ENCODE measurements around the gene CBR3. TPM values are rescaled to one million over a fixed set of nuclear protein-coding genes. Genes with fewer than 3 reads are reported as not detected.

Gene CBR3
- total RNA-seq, 2 experiments from 2014 or later = 2.6 to 3.0 TPM

DNA sequence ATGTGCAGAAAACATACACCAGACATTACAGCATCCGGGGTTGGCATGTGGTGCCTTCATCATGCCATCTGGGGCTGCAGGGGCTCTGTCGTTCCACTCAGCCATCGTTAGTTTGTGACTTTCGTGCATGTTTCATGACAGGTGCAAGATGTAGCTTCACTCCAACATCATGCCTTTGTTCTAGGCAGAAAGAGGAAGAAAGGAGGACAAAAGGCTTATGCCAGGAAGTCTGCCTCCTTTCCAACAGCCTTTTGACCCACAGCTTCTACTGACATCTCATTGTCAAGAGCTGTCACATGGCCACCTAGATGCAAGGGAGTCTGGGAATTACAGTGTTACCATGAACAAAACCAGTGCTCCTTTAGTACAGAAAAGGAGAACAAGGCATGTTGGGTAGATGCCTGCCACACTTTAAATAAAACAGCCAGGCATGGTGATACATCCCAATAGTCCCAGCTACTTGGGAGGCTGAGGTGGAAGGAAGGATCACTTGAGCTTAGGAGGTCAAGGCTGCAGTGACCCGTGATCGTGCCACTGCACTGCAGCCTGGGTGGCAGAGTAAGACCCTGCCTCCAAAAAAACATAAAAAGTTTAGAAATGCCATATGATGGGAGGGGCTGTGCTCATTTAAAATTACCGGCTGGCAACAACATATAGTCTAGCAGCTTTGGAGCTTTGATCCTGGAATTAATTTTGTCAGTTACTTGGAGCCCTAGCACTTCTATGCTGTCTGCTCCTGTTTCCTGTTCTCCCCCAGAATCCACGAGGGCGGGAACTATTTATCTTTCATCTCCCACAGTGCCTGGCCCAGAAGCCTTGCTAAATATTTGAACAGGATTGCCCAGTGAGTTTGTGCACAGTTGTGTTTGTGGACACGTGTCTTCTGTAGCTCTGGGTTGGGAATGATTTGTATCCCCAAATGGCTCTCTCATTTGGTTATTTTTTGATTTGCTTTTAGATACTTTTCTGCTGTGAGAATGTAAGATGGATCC is 29.2 kb downstream of the CBR3 start:
- CTCF ChIA-PET = interaction anchor here (2.3 kb wide), 1 partner anchor 9 kb away, joined by 11 read pairs; no protein-coding TSS in a partner anchor
- POLR2A ChIA-PET = interaction anchor here (1.2 to 2.2 kb wide), 2 partner anchors 10 to 15 kb away, joined by 3 to 8 read pairs; no protein-coding TSS in a partner anchor

DNA sequence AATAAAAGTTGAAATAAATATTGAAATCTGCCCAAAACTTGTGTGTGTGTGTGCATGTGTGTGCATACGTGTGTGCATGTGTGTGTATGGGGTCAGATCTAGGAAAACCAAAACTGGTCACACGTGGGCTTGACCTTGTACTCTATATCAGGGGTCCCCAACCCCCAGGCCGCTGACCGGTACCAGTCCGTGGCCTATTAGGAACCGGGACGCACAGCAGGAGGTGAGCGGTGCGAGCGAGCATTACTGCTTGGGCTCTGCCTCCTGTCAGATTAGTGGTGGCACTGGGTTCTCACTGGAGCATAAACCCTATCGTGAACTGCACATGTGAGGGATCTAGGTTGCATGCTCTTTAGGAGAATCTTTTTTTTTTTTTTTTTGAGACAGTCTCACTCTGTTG is 30.5 kb downstream of the CBR3 start:
- no peaks in the 10 kb centered on the region for H3K9me3 Mint-ChIP-seq

More for the DNA sequence above, 29.2 kb downstream of the CBR3 start:
- Mint-ChIP-seq H3K27me3 (no peaks in the 10 kb centered on the region), H3K9me3 (no peaks in the 10 kb centered on the region), H3K36me3 (ENCODE audit: low read depth) (peaks cover 18% of the 10 kb centered on the region), H3K4me3 (no peak overlapping the region), H3K27ac (no peak overlapping the region), H3K4me1 (ENCODE audit: low read depth) (peaks cover 25% of the 10 kb centered on the region)
- Histone ChIP-seq H3K27ac (ENCODE audit: low read depth in 1 of 2, low read length in 2 of 2) (no peak overlapping the region), H3K4me1 (ENCODE audit: insufficient read depth, low read length) (peaks cover 10% of the 10 kb centered on the region), H3K9me3 (ENCODE audit: control insufficient read depth in 1 of 2, insufficient read depth in 1 of 2, low read length in 2 of 2) (no peaks in the 10 kb centered on the region), H3K27me3 (ENCODE audit: control insufficient read depth in 1 of 2, insufficient read depth in 2 of 2, low read length in 2 of 2) (no peaks in the 10 kb centered on the region), H3K36me3 (ENCODE audit: insufficient read depth, low read length) (peaks cover 12% of the 10 kb centered on the region), H3K4me3 (ENCODE audit: low read length) (no peak overlapping the region)
- TF ChIP-seq, protein P1, sequence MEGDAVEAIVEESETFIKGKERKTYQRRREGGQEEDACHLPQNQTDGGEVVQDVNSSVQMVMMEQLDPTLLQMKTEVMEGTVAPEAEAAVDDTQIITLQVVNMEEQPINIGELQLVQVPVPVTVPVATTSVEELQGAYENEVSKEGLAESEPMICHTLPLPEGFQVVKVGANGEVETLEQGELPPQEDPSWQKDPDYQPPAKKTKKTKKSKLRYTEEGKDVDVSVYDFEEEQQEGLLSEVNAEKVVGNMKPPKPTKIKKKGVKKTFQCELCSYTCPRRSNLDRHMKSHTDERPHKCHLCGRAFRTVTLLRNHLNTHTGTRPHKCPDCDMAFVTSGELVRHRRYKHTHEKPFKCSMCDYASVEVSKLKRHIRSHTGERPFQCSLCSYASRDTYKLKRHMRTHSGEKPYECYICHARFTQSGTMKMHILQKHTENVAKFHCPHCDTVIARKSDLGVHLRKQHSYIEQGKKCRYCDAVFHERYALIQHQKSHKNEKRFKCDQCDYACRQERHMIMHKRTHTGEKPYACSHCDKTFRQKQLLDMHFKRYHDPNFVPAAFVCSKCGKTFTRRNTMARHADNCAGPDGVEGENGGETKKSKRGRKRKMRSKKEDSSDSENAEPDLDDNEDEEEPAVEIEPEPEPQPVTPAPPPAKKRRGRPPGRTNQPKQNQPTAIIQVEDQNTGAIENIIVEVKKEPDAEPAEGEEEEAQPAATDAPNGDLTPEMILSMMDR (IDR thresholded peaks at IDR 0.05) = no peak
- DNase-seq (no peak), ATAC-seq (ENCODE audit: poor library complexity) (no peak)
- intact Hi-C loops (cut with DNase I, micrococcal nuclease) = no loop called here

DNA sequence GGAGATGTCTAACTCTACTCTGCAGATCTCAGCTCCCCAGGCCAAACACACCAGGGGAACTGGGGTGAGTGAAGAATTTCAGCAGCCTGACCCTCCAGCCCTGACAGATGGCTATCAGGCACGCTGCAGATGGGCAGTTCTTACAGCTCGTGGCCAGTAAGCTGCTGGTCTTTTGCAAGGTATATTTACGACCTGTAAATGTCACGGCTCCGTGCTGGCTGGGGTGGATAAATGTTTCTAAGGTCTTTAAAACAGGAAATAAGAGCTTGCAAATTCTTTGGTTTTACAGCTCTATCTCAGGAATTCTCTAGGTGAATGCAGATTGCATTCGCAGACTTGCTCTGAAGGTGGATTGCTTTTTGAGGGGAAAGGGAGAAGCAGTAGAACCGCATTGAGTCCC is 31.8 kb downstream of the CBR3 start:
- H3K9me3 ChIP-seq (ENCODE audit: control insufficient read depth in 1 of 2, insufficient read depth in 1 of 2, low read length in 2 of 2) = no peaks in the 10 kb centered on the region
- H3K27ac ChIP-seq (ENCODE audit: low read depth in 1 of 2, low read length in 2 of 2) = no peak overlapping the region
- peaks cover 19% of the 10 kb centered on the region for H3K4me1 Mint-ChIP-seq (ENCODE audit: low read depth)
- no peaks in the 10 kb centered on the region for H3K27me3 Mint-ChIP-seq
- ATAC-seq (ENCODE audit: poor library complexity) (no peak), DNase-seq (no peak)
- TF ChIP-seq, protein P1 (IDR thresholded peaks at IDR 0.05) = no peak
- intact Hi-C loops (cut with DNase I, micrococcal nuclease) = no loop called here
- H3K36me3 ChIP-seq (ENCODE audit: insufficient read depth, low read length) = peaks cover 30% of the 10 kb centered on the region
- H3K27me3 ChIP-seq (ENCODE audit: control insufficient read depth in 1 of 2, insufficient read depth in 2 of 2, low read length in 2 of 2) = no peaks in the 10 kb centered on the region
- no peak overlapping the region for H3K4me3 Mint-ChIP-seq
- peaks cover 37% of the 10 kb centered on the region for H3K36me3 Mint-ChIP-seq (ENCODE audit: low read depth)
- H3K9me3 Mint-ChIP-seq = no peaks in the 10 kb centered on the region
- CTCF ChIA-PET = no interaction called here
- POLR2A ChIA-PET = interaction anchor here (0.7 kb wide), 1 partner anchor 9 kb away, joined by 3 read pairs; no protein-coding TSS in a partner anchor
- H3K4me1 ChIP-seq (ENCODE audit: insufficient read depth, low read length) = peaks cover 10% of the 10 kb centered on the region
- no peak overlapping the region for H3K27ac Mint-ChIP-seq
- H3K4me3 ChIP-seq (ENCODE audit: low read length) = no peak overlapping the region

More for the DNA sequence above, 30.5 kb downstream of the CBR3 start:
- H3K36me3 Mint-ChIP-seq (ENCODE audit: low read depth) = peaks cover 30% of the 10 kb centered on the region
- no peak overlapping the region for H3K27ac Mint-ChIP-seq
- POLR2A ChIA-PET = no interaction called here
- CTCF ChIA-PET = no interaction called here
- H3K27me3 ChIP-seq (ENCODE audit: control insufficient read depth in 1 of 2, insufficient read depth in 2 of 2, low read length in 2 of 2) = no peaks in the 10 kb centered on the region
- no peak overlapping the region for H3K4me3 ChIP-seq (ENCODE audit: low read length)
- TF ChIP-seq, protein P1 (IDR thresholded peaks at IDR 0.05) = no peak
- H3K4me1 ChIP-seq (ENCODE audit: insufficient read depth, low read length) = peaks cover 10% of the 10 kb centered on the region
- no peaks in the 10 kb centered on the region for H3K27me3 Mint-ChIP-seq
- ATAC-seq (ENCODE audit: poor library complexity) = no peak
- no peak overlapping the region for H3K4me3 Mint-ChIP-seq
- peaks cover 23% of the 10 kb centered on the region for H3K36me3 ChIP-seq (ENCODE audit: insufficient read depth, low read length)
- intact Hi-C loops (cut with DNase I, micrococcal nuclease) = no loop called here
- H3K27ac ChIP-seq (ENCODE audit: low read depth in 1 of 2, low read length in 2 of 2) = no peak overlapping the region
- DNase-seq = no peak
- H3K9me3 ChIP-seq (ENCODE audit: control insufficient read depth in 1 of 2, insufficient read depth in 1 of 2, low read length in 2 of 2) = no peaks in the 10 kb centered on the region
- H3K4me1 Mint-ChIP-seq (ENCODE audit: low read depth) = peaks cover 19% of the 10 kb centered on the region

Measured in CD4-positive, alpha-beta T cell (primary cell).